ENCODE measurements around the gene NBEA.
"Not testable (repeated sequence)": the region's sequence is repeated elsewhere in the genome, so short reads cannot be mapped to it uniquely, and the experiment has no call there.

Gene NBEA

GRCh38 chr13:34941835-34942731, at the start of gene NBEA:
Gene NBEA, plus strand, starts transcription at chr13:34942270. Its CDS starts 551 bp downstream, at chr13:34942821.
- no peak for FAIRE-seq

- FAIRE-seq: no peak
These were observed 47.3 kb upstream of the NBEA start for GRCh38 chr13:34894756-34895155.

GRCh38 chr13:34897220-34897619, 44.9 kb upstream of the NBEA start:
- FAIRE-seq: no peak

- FAIRE-seq: no peak
These were observed 42.2 kb upstream of the NBEA start for GRCh38 chr13:34899888-34900287.

GRCh38 chr13:34900288-34900739, 41.8 kb upstream of the NBEA start:
- FAIRE-seq: no peak

GRCh38 chr13:34901572-34901971, 40.5 kb upstream of the NBEA start:
- FAIRE-seq: no peak

- no peak for FAIRE-seq
These were observed 30.9 kb upstream of the NBEA start for GRCh38 chr13:34911159-34911558.

GRCh38 chr13:34913040-34913439, 29.0 kb upstream of the NBEA start:
- FAIRE-seq: no peak

GRCh38 chr13:34914416-34914815, 27.7 kb upstream of the NBEA start:
- no peak for FAIRE-seq

GRCh38 chr13:34926508-34926907, 15.6 kb upstream of the NBEA start:
- no peak for FAIRE-seq

- FAIRE-seq: not testable (repeated sequence)
These were observed 13.4 kb upstream of the NBEA start for GRCh38 chr13:34928676-34929075.

GRCh38 chr13:34931572-34931971, 10.5 kb upstream of the NBEA start:
- no peak for FAIRE-seq

GRCh38 chr13:34933349-34933748, 8.7 kb upstream of the NBEA start:
- FAIRE-seq: no peak

GRCh38 chr13:34933786-34934185, 8.3 kb upstream of the NBEA start:
- no peak for FAIRE-seq

GRCh38 chr13:34935841-34936240, 6.2 kb upstream of the NBEA start:
- no peak for FAIRE-seq

GRCh38 chr13:34939771-34940170, 2.3 kb upstream of the NBEA start:
- no peak for FAIRE-seq

- no peak for FAIRE-seq
These were observed 635 bp upstream of the NBEA start for GRCh38 chr13:34941436-34941834.

- no peak for FAIRE-seq
These were observed 814 bp downstream of the NBEA start for GRCh38 chr13:34942732-34943435.

- FAIRE-seq: no peak
These were observed 1.6 kb downstream of the NBEA start for GRCh38 chr13:34943436-34944273.

- no peak for FAIRE-seq
These were observed 2.2 kb downstream of the NBEA start for GRCh38 chr13:34944274-34944634.

- no peak for FAIRE-seq
These were observed 2.7 kb downstream of the NBEA start for GRCh38 chr13:34944751-34945150.

- no peak for FAIRE-seq
These were observed 9.5 kb downstream of the NBEA start for GRCh38 chr13:34951528-34951927.

GRCh38 chr13:34959489-34959888, 17.4 kb downstream of the NBEA start:
- FAIRE-seq: no peak

All from colon (tissue), 2 donors.